ENCODE measurements around the gene SCML1. TPM values are rescaled to one million over a fixed set of nuclear protein-coding genes. Genes with fewer than 3 reads are reported as not detected.
"Not testable (repeated sequence)": the region's sequence is repeated elsewhere in the genome, so short reads cannot be mapped to it uniquely, and the experiment has no call there.

The SCML1 gene
- total RNA-seq, 3 donors from 2014 or later: 1.7 to 2.3 (median 2.3) TPM

DNA sequence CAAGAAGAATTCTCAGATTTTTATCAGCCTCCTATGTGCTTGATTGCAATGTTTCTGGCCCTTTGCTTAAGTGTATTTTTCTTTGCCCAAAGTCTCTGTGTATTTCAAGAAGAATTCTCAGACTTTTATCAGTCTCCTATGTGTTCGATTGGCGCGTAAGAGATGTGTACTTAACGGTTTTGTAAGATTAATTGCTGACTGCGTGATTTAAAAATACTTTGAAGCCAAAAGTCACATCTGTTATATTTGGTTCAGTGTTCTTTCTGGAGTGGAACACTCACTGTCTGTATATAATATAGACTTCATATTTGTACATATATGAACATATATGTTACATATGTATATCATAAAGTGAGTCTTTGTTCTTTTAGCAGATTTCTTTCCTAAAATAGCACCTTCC is 11.4 kb downstream of the SCML1 start:
- DNase-seq (no peak), ATAC-seq (no peak)
- Mint-ChIP-seq H3K36me3 (ENCODE audit: insufficient read depth) (no peaks in the 10 kb centered on the region), H3K27me3 (ENCODE audit: low read depth) (no peaks in the 10 kb centered on the region), H3K4me1 (ENCODE audit: low read depth) (peaks cover 2% of the 10 kb centered on the region), H3K4me3 (no peak overlapping the region), H3K9me3 (no peaks in the 10 kb centered on the region)

GRCh38 chrX:17750436-17750835 is 13.1 kb downstream of the SCML1 start:
- no peaks in the 10 kb centered on the region for H3K9me3 Mint-ChIP-seq
- no peaks in the 10 kb centered on the region for H3K4me1 Mint-ChIP-seq (ENCODE audit: low read depth)
- no peak for ATAC-seq

DNA sequence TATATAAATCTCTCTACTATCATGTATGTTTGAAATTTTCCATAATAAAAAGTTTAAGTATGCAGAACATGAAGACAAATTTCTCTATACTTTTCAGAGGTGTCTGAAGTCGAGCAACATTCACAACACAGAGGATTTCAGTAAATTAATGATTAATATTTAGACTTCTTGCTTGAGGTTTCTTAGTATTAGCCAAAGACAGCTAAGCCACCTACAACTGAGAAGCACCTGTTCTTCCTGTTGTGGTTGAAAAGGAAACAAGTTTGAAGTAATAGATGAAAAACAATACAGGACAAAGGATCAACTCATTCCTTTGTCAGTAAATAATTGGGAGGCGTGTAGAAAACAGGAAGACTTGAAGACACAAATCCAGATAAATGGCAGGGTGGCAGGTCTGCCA is 21.1 kb downstream of the SCML1 start:
- no peaks in the 10 kb centered on the region for H3K9me3 Mint-ChIP-seq
- ATAC-seq (no peak), DNase-seq (no peak)
- H3K4me3 Mint-ChIP-seq: no peak overlapping the region
- H3K27me3 Mint-ChIP-seq (ENCODE audit: low read depth): no peaks in the 10 kb centered on the region
- peaks cover 8% of the 10 kb centered on the region for H3K4me1 Mint-ChIP-seq (ENCODE audit: low read depth)
- H3K36me3 Mint-ChIP-seq (ENCODE audit: insufficient read depth): no peaks in the 10 kb centered on the region

More at GRCh38 chrX:17750436-17750835, 13.1 kb downstream of the SCML1 start:
- Mint-ChIP-seq H3K4me3 (no peak overlapping the region), H3K27me3 (ENCODE audit: low read depth) (no peaks in the 10 kb centered on the region), H3K36me3 (ENCODE audit: insufficient read depth) (no peaks in the 10 kb centered on the region)
- DNase-seq: no peak

DNA sequence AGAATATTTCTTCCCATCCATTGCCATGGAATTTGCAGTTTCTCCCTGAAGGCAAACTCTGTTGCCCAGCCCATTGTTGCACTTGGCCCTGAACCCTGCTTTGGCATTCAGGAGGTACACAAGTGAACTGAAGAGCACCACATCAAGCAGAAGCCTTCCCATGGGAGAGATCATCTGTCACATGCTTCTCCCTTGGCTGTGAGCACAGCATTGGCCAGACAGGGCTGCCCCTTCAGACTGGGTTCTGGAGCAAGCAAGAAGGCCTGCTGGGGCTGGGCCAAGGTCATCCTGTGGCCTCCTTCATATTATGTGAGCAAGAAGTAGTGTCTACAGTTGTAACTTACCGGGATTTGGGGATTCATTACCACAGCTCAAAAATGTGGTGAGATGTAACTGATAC is 22.7 kb downstream of the SCML1 start:
- Mint-ChIP-seq H3K36me3 (ENCODE audit: insufficient read depth) (no peaks in the 10 kb centered on the region), H3K4me3 (no peak overlapping the region), H3K9me3 (no peaks in the 10 kb centered on the region)

DNA sequence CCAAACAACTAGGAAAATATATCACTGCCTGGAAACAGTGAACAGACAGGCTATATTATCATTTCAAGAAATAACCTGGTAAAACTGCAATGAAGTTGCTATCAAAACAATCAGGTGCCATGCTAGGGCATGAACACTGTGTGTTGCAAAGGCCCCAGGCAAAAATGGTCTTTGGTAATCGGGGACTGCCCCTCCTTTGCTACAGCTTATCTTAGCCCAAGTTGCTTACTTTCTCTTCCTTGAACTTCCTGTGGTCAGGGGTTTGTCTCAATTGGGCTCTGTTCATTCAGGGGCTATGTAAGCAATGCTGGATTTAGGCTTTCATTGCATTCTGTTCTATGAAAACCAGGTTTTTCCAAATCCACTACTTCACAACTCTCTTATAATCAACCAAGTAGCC is 30.4 kb downstream of the SCML1 start:
- Mint-ChIP-seq H3K9me3 (no peaks in the 10 kb centered on the region), H3K4me3 (no peak overlapping the region), H3K27me3 (ENCODE audit: low read depth) (no peaks in the 10 kb centered on the region), H3K4me1 (ENCODE audit: low read depth) (no peaks in the 10 kb centered on the region), H3K36me3 (ENCODE audit: insufficient read depth) (no peaks in the 10 kb centered on the region)
- DNase-seq (no peak), ATAC-seq (no peak)

More for the DNA sequence above, 22.7 kb downstream of the SCML1 start:
- Mint-ChIP-seq H3K4me1 (ENCODE audit: low read depth) (peaks cover 8% of the 10 kb centered on the region), H3K27me3 (ENCODE audit: low read depth) (no peaks in the 10 kb centered on the region)
- DNase-seq (no peak), ATAC-seq (no peak)

- H3K4me1 Mint-ChIP-seq (ENCODE audit: low read depth): no peaks in the 10 kb centered on the region
- DNase-seq: no peak
- no peaks in the 10 kb centered on the region for H3K36me3 Mint-ChIP-seq (ENCODE audit: insufficient read depth)
- no peaks in the 10 kb centered on the region for H3K9me3 Mint-ChIP-seq
- H3K27me3 Mint-ChIP-seq (ENCODE audit: low read depth): no peaks in the 10 kb centered on the region
- H3K4me3 Mint-ChIP-seq: no peak overlapping the region
- no peak for ATAC-seq
Observed at GRCh38 chrX:17768997-17769396, 31.7 kb downstream of the SCML1 start.

DNA sequence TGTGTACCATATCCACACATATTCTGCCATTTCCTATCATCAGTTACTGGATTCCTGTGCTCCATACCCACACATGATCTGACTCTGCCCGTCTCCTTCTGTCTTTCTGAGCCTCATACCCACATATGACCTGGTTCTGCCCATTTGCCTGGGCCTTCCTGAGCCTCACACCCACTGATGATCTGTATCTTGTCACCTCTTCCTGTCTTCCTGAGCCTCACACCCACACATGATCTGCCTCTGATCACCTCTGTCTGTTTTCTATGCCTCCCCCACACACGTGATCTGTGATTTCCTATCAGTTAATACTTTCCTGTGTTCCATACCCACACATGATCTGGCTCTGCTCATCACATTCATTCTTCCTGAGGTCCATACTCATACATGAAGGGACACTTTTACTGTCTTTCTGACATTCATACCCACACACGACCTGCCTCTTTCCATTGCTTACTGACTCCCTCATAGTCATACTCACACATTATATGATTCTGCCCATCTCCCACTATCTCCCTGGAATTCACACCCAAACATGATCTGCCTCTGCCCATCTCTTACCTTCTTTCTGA is 32.5 kb downstream of the SCML1 start:
- ATAC-seq: peak; percentile 29 to 32
- Mint-ChIP-seq H3K36me3 (ENCODE audit: insufficient read depth) (no peaks in the 10 kb centered on the region), H3K4me1 (ENCODE audit: low read depth) (no peaks in the 10 kb centered on the region), H3K4me3 (no peak overlapping the region), H3K27me3 (ENCODE audit: low read depth) (no peaks in the 10 kb centered on the region), H3K9me3 (no peaks in the 10 kb centered on the region)
- no peak for DNase-seq

- Mint-ChIP-seq H3K36me3 (ENCODE audit: insufficient read depth) (no peaks in the 10 kb centered on the region), H3K4me1 (ENCODE audit: low read depth) (peaks cover 10% of the 10 kb centered on the region), H3K27me3 (ENCODE audit: low read depth) (no peaks in the 10 kb centered on the region), H3K9me3 (no peaks in the 10 kb centered on the region), H3K4me3 (no peak overlapping the region)
- ATAC-seq: peak; percentile 20 to 46
- DNase-seq: no peak
Observed at GRCh38 chrX:17773221-17773876, 36.1 kb downstream of the SCML1 start.

DNA sequence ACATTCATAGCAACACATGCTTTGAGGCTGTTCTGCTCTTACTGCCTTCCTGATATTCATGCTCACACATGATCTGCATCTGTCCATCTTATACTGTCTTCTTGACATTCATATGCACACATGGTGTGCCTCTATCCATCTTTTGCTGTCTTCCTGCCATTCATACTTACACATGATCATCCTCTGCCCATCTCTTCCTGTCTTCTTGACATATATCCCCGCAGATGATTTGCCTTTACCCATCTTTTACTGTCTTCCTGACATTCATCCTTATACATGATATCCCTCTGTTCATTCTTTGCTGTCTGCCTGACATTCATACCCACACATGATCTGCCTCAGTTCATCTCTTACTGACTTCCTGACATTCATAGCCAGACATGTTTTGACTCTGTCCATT is 36.8 kb downstream of the SCML1 start:
- Mint-ChIP-seq H3K4me1 (ENCODE audit: low read depth) (peaks cover 17% of the 10 kb centered on the region), H3K27me3 (ENCODE audit: low read depth) (no peaks in the 10 kb centered on the region), H3K4me3 (no peak overlapping the region), H3K9me3 (no peaks in the 10 kb centered on the region), H3K36me3 (ENCODE audit: insufficient read depth) (no peaks in the 10 kb centered on the region)
- ATAC-seq: no peak
- no peak for DNase-seq

DNA sequence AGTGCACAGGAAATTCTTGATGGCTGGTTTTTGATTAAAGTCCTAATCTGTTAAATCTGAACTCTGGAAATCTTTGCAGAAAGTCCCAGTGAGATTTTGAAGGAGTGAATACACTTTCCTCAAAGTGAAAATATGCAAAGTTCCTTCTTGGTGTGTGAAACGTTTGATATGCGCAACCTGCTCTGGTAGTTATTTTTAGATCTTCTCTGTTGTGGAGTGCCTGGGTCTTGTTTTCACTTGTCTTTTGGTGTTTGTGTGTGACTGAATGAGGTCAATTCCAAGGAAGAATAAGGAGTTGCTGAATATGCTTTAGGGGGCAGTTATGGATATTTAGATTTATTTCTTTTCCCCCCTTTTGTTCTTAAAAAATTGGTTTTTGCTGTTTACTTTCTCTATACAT is 41.7 kb downstream of the SCML1 start:
- H3K36me3 Mint-ChIP-seq (ENCODE audit: insufficient read depth): no peaks in the 10 kb centered on the region
- peaks cover 4% of the 10 kb centered on the region for H3K9me3 Mint-ChIP-seq
- no peak for ATAC-seq
- no peaks in the 10 kb centered on the region for H3K27me3 Mint-ChIP-seq (ENCODE audit: low read depth)
- no peak for DNase-seq
- H3K4me1 Mint-ChIP-seq (ENCODE audit: low read depth): peaks cover 24% of the 10 kb centered on the region
- H3K4me3 Mint-ChIP-seq: no peak overlapping the region

DNA sequence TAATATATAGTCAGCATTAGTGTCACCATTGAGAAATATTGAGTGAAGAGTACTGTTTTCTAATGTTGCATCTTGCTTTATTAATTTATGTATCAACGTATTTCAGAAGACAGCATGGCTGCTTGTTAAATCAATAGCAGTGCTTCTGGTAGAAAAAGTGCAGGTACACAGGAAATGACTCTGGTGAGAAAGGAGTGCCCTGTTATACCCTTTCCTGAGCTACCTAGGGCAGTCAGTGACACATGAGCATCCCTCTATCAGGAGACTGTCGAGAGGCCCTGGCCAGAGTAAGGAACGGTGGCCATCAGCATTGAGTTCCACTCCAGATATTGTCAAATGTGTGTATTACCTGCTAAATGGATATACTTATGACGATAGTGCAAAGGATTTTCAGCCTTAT is 42.1 kb downstream of the SCML1 start:
- H3K4me3 Mint-ChIP-seq: no peak overlapping the region
- ATAC-seq: no peak

GRCh38 chrX:17786554-17787347 is 49.5 kb downstream of the SCML1 start:
- DNase-seq; H3K4me1 Mint-ChIP-seq (ENCODE audit: low read depth); ATAC-seq; H3K9me3 Mint-ChIP-seq; H3K4me3 Mint-ChIP-seq; H3K27me3 Mint-ChIP-seq (ENCODE audit: low read depth); H3K36me3 Mint-ChIP-seq (ENCODE audit: insufficient read depth): not testable (repeated sequence)

More for the DNA sequence above, 42.1 kb downstream of the SCML1 start:
- Mint-ChIP-seq H3K27me3 (ENCODE audit: low read depth) (no peaks in the 10 kb centered on the region), H3K9me3 (peaks cover 4% of the 10 kb centered on the region), H3K36me3 (ENCODE audit: insufficient read depth) (no peaks in the 10 kb centered on the region), H3K4me1 (ENCODE audit: low read depth) (peaks cover 24% of the 10 kb centered on the region)
- no peak for DNase-seq

- peaks cover 3% of the 10 kb centered on the region for H3K4me1 Mint-ChIP-seq (ENCODE audit: low read depth)
- ATAC-seq (no peak), DNase-seq (no peak)
- no peaks in the 10 kb centered on the region for H3K9me3 Mint-ChIP-seq
- H3K27me3 Mint-ChIP-seq (ENCODE audit: low read depth): no peaks in the 10 kb centered on the region
- H3K36me3 Mint-ChIP-seq (ENCODE audit: insufficient read depth): no peaks in the 10 kb centered on the region
- no peak overlapping the region for H3K4me3 Mint-ChIP-seq
Observed at GRCh38 chrX:17787557-17787956, 50.3 kb downstream of the SCML1 start.

- DNase-seq (peak; percentile 25), ATAC-seq (peak in 1 of 2 donors; percentile 62)
- no peaks in the 10 kb centered on the region for H3K27me3 Mint-ChIP-seq (ENCODE audit: low read depth)
- H3K4me1 Mint-ChIP-seq (ENCODE audit: low read depth): peaks cover 3% of the 10 kb centered on the region
- H3K9me3 Mint-ChIP-seq: no peaks in the 10 kb centered on the region
- H3K4me3 Mint-ChIP-seq: no peak overlapping the region
- H3K36me3 Mint-ChIP-seq (ENCODE audit: insufficient read depth): no peaks in the 10 kb centered on the region
Observed at GRCh38 chrX:17788439-17788838, 51.1 kb downstream of the SCML1 start.

Data from activated T-cell treated with anti-CD3 and anti-CD28 coated beads, Interleukin-2, amount 50 U/mL, for 4 hours (primary cell).